SK-N-MC (cell line): Measurements from ENCODE around the gene OR6C4.
A peak's percentile ranks its signal among the peaks of the same experiment; 100 is the strongest.
"Not testable (repeated sequence)": the region's sequence is repeated elsewhere in the genome, so short reads cannot be mapped to it uniquely, and the experiment has no call there.

Experiments used
- DNase-seq: peaks from one replicate; pipeline ENCODE4 v3.0.0-alpha.2; 2011; ENCODE audit warnings: low read depth, low spot score
- H3K27ac ChIP-seq: fragments of 200-600 bp; sonication (generic); 2 replicates; pipeline ENCODE4 v1.5.1; 2016; ENCODE audit warnings: mixed run types
- H3K36me3 ChIP-seq: fragments of 200-600 bp; sonication (generic); 2 replicates; pipeline ENCODE4 v1.6.1; 2017; ENCODE audit warnings: antibody characterized with exemption, low read length, mixed read lengths; ENCODE audit not compliant: insufficient read depth
- H3K4me3 ChIP-seq: fragments of 200-600 bp; sonication (generic); 2 replicates; pipeline ENCODE4 v1.5.1; 2016
- H3K9ac ChIP-seq: fragments of 200-600 bp; sonication (generic); 2 replicates; pipeline ENCODE4 v1.8.0; 2017; ENCODE audit warnings: mixed run types, mixed read lengths; ENCODE audit not compliant: insufficient read length
- H3K9me3 ChIP-seq: fragments of 200-600 bp; sonication (generic); 2 replicates; pipeline ENCODE4 v1.6.1; 2017; ENCODE audit warnings: low read depth, mild to moderate bottlenecking, antibody characterized with exemption, low read length, moderate library complexity, mixed read lengths
- EZH2 ChIP-seq: fragments of 200-600 bp; sonication (generic); IDR thresholded peaks from one replicate; pipeline ENCODE4 v1.6.1; 2017; ENCODE audit warnings: antibody characterized with exemption
- FOXP2 ChIP-seq: optimal IDR thresholded peaks from 2 replicates; pipeline ENCODE3; 2011; ENCODE audit warnings: mild to moderate bottlenecking, moderate library complexity; ENCODE audit not compliant: insufficient read depth; ENCODE audit errors: extremely low read length, control extremely low read depth
- POLR2AphosphoS5 ChIP-seq: IDR thresholded peaks from 2 replicates; pipeline ENCODE4 v1.6.1; 2012; ENCODE audit warnings: mild to moderate bottlenecking, low read depth, low read length, borderline replicate concordance

The OR6C4 gene

DNA sequence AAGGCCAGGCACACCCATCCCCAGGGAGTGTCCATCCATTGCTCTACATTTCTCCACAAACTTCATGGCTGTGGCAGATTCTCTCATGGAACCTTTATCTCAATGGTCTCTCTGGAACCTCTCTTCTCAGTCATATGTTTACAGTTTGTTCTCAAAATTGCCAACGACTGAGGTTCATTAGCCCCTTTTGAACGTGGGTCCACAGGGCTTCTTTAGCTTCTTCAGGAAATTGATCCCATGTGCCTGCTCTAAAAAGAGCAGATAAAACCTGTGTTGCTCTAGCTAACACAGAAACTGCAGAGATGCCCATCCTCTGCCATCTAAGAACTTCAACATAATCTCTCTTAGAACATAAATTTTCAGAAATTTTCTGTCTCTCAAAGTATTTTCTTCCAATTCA lies at the start of gene OR6C4:
Gene OR6C4, plus strand, starts transcription at position 301 of the 400 bp plus-strand sequence. CDS start 1,625 bp downstream, outside the sequence.
- no peak for TF ChIP-seq EZH2
- TF ChIP-seq POLR2AphosphoS5: no peak
- TF ChIP-seq FOXP2: no peak
- Histone ChIP-seq H3K27ac (peak within 1 kb of the TSS; percentile 93), H3K36me3 (no peaks in the 10 kb centered on the region), H3K9me3 (no peaks in the 10 kb centered on the region), H3K4me3 (peak within 1 kb of the TSS; percentile 51), H3K9ac (no peak within 1 kb of the TSS)
- peak; percentile 22 for DNase-seq

DNA sequence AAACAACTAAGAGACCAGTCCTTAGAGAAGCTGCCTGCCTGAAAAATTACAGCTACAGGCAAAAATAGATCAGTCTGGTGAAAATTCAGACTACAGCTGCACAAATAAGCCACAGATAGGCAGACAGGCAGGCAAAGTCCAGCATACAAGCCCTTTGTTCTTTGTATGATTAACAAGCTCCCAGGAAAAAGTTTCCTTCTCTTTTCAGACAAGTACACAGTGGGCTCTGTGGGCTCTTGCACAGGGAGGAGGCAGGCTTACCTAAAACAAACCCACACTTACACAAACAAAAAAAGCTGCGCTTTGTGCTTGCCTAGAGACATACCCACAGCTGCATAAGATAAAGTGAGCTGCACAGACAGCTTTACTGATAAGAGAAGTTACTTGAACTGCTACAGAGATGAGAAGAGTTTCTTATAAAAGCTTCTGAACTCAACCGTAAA lies 49.6 kb upstream of the OR6C4 start:
- Histone ChIP-seq H3K27ac (no peak overlapping the region), H3K9ac (no peak overlapping the region), H3K4me3 (no peak overlapping the region), H3K36me3 (no peaks in the 10 kb centered on the region), H3K9me3 (no peaks in the 10 kb centered on the region)
- DNase-seq: no peak
- TF ChIP-seq FOXP2 (no peak), EZH2 (no peak), POLR2AphosphoS5 (no peak)

DNA sequence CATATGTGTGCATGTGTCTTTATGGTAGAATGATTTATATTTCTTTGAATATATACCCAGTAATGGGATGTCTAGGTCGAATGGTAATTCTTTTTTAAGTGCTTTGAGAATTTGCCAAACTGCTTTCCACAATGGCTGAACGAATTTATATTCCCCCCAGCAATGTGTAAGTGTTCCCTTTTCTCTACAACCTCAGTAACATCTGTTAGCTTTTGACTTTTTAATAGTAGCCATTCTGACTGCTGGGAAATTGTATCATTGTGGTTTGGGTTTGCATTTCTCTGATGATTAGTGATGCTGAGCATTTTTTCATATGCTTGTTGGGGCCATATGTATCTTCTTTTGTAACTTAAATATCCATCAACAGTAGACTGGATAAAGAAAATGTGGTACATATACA lies 47.8 kb upstream of the OR6C4 start:
- no peaks in the 10 kb centered on the region for H3K9me3 ChIP-seq
- H3K9ac ChIP-seq: no peak overlapping the region
- TF ChIP-seq FOXP2 (no peak), POLR2AphosphoS5 (no peak), EZH2 (no peak)
- DNase-seq: peak; percentile 26
- no peak overlapping the region for H3K27ac ChIP-seq
- H3K36me3 ChIP-seq: no peaks in the 10 kb centered on the region
- no peak overlapping the region for H3K4me3 ChIP-seq

DNA sequence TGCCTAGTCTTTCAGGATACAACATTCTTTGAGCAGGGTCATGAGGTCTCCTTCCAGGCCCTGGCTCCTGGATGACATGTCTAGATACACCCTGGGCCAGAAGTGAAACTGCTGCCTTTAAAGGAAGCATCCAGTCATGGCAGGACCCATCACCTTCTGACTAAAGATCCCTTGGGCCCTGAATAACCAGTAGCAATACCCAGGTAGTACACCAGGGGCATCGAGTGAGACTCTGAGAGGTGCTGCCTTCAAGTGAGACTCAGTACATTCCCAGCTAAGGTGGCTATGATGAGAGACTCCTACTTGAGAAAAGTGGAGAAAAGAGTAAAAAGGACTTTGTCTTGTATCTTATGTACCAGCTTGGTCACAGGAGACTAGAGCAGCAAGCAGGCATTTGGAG lies 33.7 kb upstream of the OR6C4 start:
- TF ChIP-seq POLR2AphosphoS5 (no peak), EZH2 (no peak), FOXP2 (no peak)
- no peak overlapping the region for H3K27ac ChIP-seq
- no peak overlapping the region for H3K4me3 ChIP-seq
- no peak for DNase-seq
- no peaks in the 10 kb centered on the region for H3K9me3 ChIP-seq
- H3K36me3 ChIP-seq: no peaks in the 10 kb centered on the region
- H3K9ac ChIP-seq: no peak overlapping the region

DNA sequence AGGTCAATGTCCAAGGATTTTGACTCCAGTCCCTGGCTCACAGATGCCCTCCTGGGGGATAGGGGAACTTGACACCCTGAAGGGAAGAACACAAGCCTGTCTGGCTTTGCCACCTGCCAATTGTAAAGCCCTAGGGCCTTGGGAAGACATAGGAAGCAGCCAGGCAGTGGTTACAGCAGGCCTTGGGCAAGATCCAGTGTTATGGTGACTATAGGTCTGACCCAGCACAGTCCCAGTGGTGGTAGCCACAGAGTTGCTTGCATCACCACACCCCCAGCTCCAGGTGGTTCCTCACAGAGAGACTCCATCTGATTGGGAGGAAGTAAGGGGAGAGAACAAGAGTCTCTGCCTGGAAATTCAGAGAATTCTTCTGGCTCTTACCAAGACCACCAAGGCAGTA lies 33.0 kb upstream of the OR6C4 start:
- no peak overlapping the region for H3K4me3 ChIP-seq
- no peak for DNase-seq
- TF ChIP-seq POLR2AphosphoS5 (no peak), FOXP2 (no peak), EZH2 (no peak)
- H3K36me3 ChIP-seq: no peaks in the 10 kb centered on the region
- no peak overlapping the region for H3K9ac ChIP-seq
- H3K27ac ChIP-seq: no peak overlapping the region
- H3K9me3 ChIP-seq: no peaks in the 10 kb centered on the region

DNA sequence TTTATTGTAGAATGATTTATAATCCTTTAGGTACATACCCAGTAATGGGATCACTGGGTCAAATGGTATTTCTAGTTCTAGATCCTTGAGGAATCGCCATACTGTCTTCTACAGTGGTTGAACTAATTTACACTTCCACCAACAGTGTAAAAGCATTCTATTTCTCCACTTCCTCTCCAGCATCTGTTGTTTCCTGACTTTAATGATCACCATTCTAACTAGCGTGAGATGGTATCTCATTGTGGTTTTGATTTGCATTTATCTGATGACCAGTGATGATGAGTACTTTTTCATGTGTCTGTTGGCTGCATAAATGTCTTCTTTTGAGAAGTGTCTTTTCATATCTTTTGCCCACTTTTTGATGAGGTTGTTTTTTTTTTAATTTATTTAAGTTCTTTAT lies 1.2 kb upstream of the OR6C4 start:
- H3K27ac ChIP-seq: peak overlapping the region; percentile 93

DNA sequence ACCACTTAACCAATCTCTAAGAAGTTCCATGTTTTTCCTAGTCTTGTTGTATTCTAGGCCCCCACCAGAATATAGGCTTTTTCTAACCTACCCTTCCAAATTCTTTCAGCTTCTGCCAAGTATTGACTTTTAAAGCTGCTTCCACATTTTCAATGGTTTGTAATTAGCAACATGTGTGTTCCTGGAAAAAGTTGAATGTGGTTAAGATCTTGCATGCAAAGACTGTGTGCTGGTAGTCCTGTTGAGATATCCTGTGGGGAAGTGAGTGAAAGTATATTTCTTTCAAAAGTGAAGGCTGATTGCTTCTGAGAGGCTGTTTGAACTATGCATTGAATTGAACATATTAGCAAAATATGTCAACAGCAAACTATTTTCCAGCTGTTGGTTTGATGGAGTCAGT lies 646 bp upstream of the OR6C4 start:
- no peaks in the 10 kb centered on the region for H3K9me3 ChIP-seq
- H3K4me3 ChIP-seq: peak overlapping the region; percentile 51
- no peak overlapping the region for H3K9ac ChIP-seq
- TF ChIP-seq EZH2 (no peak), POLR2AphosphoS5 (no peak; the same call in 1 of the 2 replicates), FOXP2 (no peak)
- peak; percentile 92 for DNase-seq
- H3K27ac ChIP-seq: peak overlapping the region; percentile 93
- no peaks in the 10 kb centered on the region for H3K36me3 ChIP-seq

More for the DNA sequence above, 1.2 kb upstream of the OR6C4 start:
- not testable (repeated sequence) for H3K9me3 ChIP-seq, H3K4me3 ChIP-seq, H3K9ac ChIP-seq, DNase-seq, H3K36me3 ChIP-seq

DNA sequence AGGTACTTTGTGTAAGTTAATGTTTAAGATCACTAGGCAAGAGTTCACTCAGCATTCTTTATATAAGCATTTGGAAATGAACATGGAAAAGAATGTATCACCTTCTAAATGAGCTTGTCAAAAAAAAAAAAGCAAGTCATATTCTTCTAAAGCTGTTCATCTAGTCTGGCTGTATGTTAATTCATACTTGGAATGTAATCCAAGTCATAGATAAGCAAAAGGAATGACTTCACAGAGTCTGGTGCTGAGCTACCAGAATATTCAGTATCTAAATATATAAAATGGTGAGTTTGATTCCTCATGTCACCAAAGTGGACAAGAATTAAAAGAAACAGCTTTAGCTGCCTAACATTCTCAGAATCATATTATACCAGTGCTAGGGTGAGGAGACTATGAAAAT lies 4.9 kb downstream of the OR6C4 start:
- Histone ChIP-seq H3K27ac (no peak overlapping the region), H3K4me3 (no peak overlapping the region), H3K36me3 (no peaks in the 10 kb centered on the region), H3K9me3 (no peaks in the 10 kb centered on the region; the same call in 1 of the 2 replicates), H3K9ac (no peak overlapping the region)
- no peak for DNase-seq
- TF ChIP-seq FOXP2 (no peak), POLR2AphosphoS5 (no peak), EZH2 (no peak)

DNA sequence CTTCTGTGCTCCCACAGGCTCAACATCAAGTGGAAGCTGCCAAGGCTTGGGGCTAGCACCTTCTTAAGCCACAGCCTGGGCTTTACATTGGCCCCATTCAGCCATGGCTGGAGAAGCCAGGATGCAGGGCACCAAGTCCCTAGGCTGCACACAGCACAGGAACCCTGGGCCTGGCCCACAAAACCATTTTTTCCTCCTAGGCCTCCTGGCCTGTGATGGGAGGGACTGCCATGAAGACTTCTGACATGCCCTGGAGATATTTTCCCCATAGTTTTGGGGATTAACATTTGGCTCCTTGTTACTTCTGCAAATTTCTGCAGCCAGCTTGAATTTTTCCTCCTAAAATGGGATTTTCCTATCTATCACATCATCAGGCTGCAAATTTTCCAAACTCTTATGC lies 20.7 kb downstream of the OR6C4 start:
- H3K27ac ChIP-seq, H3K9ac ChIP-seq, H3K36me3 ChIP-seq, H3K4me3 ChIP-seq, H3K9me3 ChIP-seq, DNase-seq: not testable (repeated sequence)

DNA sequence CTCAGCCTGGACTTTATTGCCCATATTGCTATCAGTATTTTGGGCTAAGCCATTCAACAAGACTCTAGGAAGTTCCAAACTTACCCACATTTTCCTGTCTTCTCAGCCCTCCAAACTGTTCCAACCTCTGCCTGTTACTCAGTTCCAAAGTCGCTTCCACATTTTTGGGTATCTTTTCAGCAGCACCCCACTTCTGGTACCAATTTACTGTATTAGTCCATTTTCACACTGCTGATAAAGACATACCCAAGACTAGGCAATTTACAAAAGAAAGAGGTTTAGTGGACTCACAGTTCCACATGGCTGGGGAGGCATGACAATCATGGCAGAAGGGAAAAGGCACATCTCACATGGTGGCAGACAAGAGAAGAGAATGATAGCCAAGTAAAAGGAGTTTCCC lies 21.3 kb downstream of the OR6C4 start:
- not testable (repeated sequence) for DNase-seq, H3K9me3 ChIP-seq, H3K4me3 ChIP-seq, H3K9ac ChIP-seq, H3K36me3 ChIP-seq, H3K27ac ChIP-seq
